ENCODE results near the gene MRPL50.

MRPL50 gene

DNA sequence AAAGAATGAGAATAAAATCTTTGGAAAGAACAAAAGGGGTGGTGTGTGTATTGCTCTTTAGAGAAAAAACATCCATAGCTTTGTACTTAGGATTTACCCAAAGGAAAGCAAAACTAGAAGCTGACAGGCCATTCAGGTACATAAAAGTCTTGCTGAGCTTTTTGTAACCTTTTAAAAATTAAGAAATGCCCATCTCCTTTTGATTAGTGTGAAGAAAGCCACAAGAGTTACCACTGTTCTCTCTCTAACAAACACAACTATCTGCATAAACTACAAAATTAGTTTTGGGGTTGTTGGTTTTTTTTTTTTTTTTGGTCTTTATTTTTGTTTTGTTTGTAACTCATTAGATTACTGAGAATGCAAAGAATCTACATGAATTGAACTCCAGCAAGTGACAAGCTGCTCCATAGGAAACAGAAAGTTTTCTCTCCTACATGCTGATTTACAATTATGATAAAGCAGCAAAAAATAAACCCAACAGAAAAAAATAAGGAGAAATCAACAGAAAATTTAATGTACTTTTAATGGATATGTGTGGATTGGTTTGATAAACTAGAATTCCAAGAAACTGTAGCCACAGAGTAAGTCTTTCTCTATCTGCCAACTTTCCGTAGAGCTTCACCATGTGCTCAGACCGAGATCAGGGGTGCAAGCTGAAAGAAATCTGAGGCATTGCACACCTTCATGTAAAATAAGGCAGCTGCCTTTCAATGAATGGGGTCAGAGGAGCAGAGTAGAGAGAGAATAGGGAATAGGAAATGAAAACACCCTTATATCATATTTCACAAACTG, 25.9 kb downstream of the MRPL50 start:
- in situ Hi-C loops (cut with HindIII; ENCODE audit: low pct_ligation_motif_present, low sequenced_read_pairs), result no loop called here
- Histone ChIP-seq H3K4me3 (ENCODE audit: low read depth, low read length) (no peak overlapping the region), H3K27me3 (replicated peaks) (no peaks in the 10 kb centered on the region), H3K27ac (no peak overlapping the region), H3K36me3 (replicated peaks) (no peaks in the 10 kb centered on the region)
- DNase-seq, result no peak
- TF ChIP-seq, protein P1, sequence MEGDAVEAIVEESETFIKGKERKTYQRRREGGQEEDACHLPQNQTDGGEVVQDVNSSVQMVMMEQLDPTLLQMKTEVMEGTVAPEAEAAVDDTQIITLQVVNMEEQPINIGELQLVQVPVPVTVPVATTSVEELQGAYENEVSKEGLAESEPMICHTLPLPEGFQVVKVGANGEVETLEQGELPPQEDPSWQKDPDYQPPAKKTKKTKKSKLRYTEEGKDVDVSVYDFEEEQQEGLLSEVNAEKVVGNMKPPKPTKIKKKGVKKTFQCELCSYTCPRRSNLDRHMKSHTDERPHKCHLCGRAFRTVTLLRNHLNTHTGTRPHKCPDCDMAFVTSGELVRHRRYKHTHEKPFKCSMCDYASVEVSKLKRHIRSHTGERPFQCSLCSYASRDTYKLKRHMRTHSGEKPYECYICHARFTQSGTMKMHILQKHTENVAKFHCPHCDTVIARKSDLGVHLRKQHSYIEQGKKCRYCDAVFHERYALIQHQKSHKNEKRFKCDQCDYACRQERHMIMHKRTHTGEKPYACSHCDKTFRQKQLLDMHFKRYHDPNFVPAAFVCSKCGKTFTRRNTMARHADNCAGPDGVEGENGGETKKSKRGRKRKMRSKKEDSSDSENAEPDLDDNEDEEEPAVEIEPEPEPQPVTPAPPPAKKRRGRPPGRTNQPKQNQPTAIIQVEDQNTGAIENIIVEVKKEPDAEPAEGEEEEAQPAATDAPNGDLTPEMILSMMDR (IDR thresholded peaks at IDR 0.05; ENCODE audit: low read depth, low read length, missing control alignments), result no peak

DNA sequence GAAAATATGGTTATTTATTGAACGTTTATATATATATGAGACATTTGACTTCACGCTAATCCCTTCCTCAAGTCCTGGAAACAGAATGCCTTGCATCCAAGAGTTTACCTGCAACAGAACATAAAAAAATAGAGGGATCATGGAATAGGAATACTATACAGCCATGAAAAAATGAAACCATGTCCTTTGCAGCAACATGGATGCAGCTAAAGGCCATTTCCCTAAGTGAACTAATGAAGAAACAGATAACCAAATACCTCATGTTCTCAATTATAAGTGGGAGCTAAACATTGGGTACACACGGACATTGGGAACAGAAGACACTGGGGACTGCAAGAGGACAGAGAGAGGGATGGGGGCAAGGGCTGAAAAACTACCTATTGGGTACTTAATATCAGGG, 26.6 kb downstream of the MRPL50 start:
- DNase-seq, result no peak
- in situ Hi-C loops (cut with HindIII; ENCODE audit: low pct_ligation_motif_present, low sequenced_read_pairs), result no loop called here
- no peaks in the 10 kb centered on the region for H3K27me3 ChIP-seq (replicated peaks)
- no peak overlapping the region for H3K4me3 ChIP-seq (ENCODE audit: low read depth, low read length)
- no peaks in the 10 kb centered on the region for H3K36me3 ChIP-seq (replicated peaks)
- H3K27ac ChIP-seq, result no peak overlapping the region
- TF ChIP-seq, protein P1 (IDR thresholded peaks at IDR 0.05; ENCODE audit: low read depth, low read length, missing control alignments), result no peak

DNA sequence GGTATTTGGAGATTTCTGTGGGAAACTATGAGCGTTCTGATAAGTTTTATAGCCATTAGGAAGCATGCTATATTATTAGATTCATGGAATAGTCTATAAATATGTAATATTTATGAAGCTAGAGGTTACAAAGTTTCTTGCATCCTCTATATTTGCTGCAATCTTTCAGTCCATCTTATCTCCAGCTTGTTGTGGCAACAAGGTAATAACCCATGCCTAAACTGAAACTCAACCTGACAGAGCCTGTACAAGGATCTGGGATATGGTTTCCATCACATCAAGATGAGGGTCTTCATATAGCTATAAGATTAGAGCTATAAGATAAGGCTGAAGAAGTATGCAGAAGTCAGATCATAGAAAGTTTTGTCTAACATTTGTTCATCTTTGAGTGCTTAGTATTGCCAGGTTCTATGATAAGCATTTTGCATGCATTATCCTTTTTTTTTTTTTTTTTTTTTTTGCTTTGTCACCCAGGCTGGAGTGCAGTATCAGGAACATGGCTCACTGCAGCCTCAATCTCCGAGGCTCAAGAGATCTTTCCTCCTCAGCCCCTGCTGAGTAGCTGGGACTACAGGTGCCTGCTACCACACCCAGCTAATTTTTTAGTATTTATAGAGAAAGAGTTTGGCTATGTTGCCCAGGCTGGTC, 28.4 kb downstream of the MRPL50 start:
- no peak for DNase-seq
- TF ChIP-seq, protein P1 (IDR thresholded peaks at IDR 0.05; ENCODE audit: low read depth, low read length, missing control alignments), result no peak

DNA sequence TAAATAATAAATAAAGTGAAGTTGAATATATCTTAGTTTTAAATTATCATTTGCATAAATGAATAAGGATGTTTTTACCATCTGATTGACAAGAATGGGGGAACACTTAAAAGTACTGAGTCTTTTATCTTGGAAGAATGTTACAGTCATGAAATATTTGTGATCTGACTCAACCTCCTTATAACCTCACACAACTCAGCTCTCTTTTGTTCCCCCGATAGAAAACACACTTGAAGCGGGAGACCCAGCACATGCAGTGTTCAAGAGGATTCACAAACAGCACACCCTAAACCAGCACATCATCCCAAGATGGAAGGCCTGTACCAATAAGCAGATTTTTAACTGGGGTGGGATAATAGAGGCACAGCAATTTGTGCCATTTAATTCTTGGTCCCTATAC, 29.1 kb downstream of the MRPL50 start:
- H3K27me3 ChIP-seq (replicated peaks), result no peaks in the 10 kb centered on the region
- DNase-seq, result peak; percentile 52
- TF ChIP-seq, protein P1 (IDR thresholded peaks at IDR 0.05; ENCODE audit: low read depth, low read length, missing control alignments), result no peak
- H3K27ac ChIP-seq, result no peak overlapping the region
- in situ Hi-C loops (cut with HindIII; ENCODE audit: low pct_ligation_motif_present, low sequenced_read_pairs), result no loop called here
- no peaks in the 10 kb centered on the region for H3K36me3 ChIP-seq (replicated peaks)
- H3K4me3 ChIP-seq (ENCODE audit: low read depth, low read length), result no peak overlapping the region

More for the DNA sequence above, 28.4 kb downstream of the MRPL50 start:
- Histone ChIP-seq H3K27ac (no peak overlapping the region), H3K27me3 (replicated peaks) (no peaks in the 10 kb centered on the region), H3K36me3 (replicated peaks) (no peaks in the 10 kb centered on the region), H3K4me3 (ENCODE audit: low read depth, low read length) (no peak overlapping the region)
- in situ Hi-C loops (cut with HindIII; ENCODE audit: low pct_ligation_motif_present, low sequenced_read_pairs), result no loop called here

DNA sequence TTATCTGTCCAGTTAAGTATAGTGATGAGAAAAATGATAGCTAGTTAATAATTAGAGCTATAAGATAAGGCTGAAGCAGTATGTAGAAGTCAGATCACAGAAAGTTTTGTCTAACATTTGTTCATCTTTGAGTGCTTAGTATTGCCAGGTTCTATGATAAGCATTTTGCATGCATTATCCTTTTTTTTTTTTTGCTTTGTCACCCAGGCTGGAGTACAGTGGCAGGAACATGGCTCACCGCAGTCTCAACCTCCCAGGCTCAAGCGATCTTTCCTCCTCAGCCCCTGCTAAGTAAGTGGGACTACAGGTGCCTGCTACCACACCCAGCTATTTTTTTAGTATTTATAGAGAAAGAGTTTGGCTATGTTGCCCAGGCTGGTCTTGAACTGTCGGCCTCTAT, 31.1 kb downstream of the MRPL50 start:
- H3K36me3 ChIP-seq (replicated peaks), result no peaks in the 10 kb centered on the region
- H3K4me3 ChIP-seq (ENCODE audit: low read depth, low read length), result no peak overlapping the region
- H3K27ac ChIP-seq, result no peak overlapping the region
- in situ Hi-C loops (cut with HindIII; ENCODE audit: low pct_ligation_motif_present, low sequenced_read_pairs), result no loop called here
- TF ChIP-seq, protein P1 (IDR thresholded peaks at IDR 0.05; ENCODE audit: low read depth, low read length, missing control alignments), result no peak
- no peak for DNase-seq
- H3K27me3 ChIP-seq (replicated peaks), result no peaks in the 10 kb centered on the region
